Activated naive CD4-positive, alpha-beta T cell treated with anti-CD3 and anti-CD28 coated beads, Interleukin-2, amount 10 ng/mL, durations not matched to agents 7 days and 5 days (primary cell): Measurements from ENCODE around the gene SPCS1.
"Not testable (repeated sequence)": the region's sequence is repeated elsewhere in the genome, so short reads cannot be mapped to it uniquely, and the experiment has no call there.

Source experiments
- CTCF ChIA-PET: fragments of 350-600 bp; sonication (Branson Sonifier 250); formaldehyde crosslinking; loops from one replicate; lab custom pipeline; 2021; ENCODE audit warnings: antibody characterized with exemption; lab: Charles Lee
- DNase-seq: peaks from one replicate; pipeline ENCODE4 v3.0.0-alpha.2; 2020
- H3K27ac Mint-ChIP-seq: one replicate; pipeline ENCODE4 v1.8.0; 2021; ENCODE audit warnings: mild to moderate bottlenecking, moderate library complexity, mixed read lengths
- H3K27me3 Mint-ChIP-seq: one replicate; pipeline ENCODE4 v1.8.0; 2021; ENCODE audit warnings: mild to moderate bottlenecking, mixed read lengths
- H3K36me3 Mint-ChIP-seq: one replicate; pipeline ENCODE4 v1.8.0; 2021; ENCODE audit warnings: mixed read lengths
- H3K4me1 Mint-ChIP-seq: one replicate; pipeline ENCODE4 v1.8.0; 2021; ENCODE audit warnings: mixed read lengths
- H3K4me3 Mint-ChIP-seq: one replicate; pipeline ENCODE4 v1.8.0; 2021; ENCODE audit warnings: mild to moderate bottlenecking, moderate library complexity, mixed read lengths
- H3K9me3 Mint-ChIP-seq: one replicate; pipeline ENCODE4 v1.8.0; 2021; ENCODE audit warnings: mixed read lengths

Gene SPCS1

DNA sequence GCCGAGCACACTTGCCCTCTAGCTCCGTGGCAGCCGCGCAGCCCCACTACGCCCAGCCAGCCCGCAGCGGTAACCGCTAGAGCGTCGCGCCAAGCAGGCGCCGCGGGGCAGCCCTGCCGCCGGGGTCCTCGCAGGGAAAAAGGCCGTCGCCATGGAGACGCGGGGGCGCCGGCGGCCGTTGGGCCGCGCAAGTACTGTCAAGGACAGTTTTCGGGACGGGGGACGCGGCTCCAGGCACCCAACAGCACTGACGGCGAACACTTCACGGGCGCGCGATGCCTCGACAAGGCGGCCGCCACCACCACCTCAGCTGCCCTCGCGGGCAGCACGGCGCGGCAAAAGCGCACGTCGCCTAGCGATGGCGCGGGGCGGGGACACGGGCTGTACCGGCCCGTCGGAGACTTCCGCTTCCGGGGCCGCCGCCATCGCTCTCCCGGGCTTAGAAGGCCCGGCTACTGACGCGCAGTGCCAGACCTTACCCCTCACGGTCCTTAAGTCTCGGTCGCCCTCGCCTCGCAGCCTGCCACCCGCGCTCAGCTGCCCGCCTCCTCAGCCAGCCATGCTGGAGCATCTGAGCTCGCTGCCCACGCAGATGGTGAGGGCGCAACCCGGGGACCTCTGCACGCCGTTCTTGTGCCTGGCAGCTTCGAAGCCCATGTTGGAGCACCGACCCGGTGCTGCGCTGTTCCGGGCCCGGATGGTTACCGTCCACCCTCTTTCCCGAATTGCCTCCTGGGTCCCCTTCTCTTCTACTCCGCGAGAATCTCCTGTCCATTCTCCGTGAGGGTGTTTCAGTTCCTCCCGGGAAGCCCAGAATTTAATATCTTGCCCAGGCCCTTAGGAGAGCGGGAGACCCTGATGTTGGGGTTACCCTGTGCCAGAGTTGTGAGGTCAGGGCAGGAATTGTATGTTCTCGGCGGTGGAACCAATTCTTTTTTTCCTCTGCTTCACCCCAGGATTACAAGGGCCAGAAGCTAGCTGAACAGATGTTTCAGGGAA lies at the start of gene SPCS1, which contains the start of gene GLT8D1:
SPCS1 (plus strand) TSS at position 419 of the 999 bp plus-strand sequence; CDS start at position 560, 141 bp downstream.
GLT8D1 (minus strand) TSS at position 104 of the 999 bp plus-strand sequence. CDS start 5,331 bp downstream, outside the sequence.
- DNase-seq, result peak; percentile 90
- peak within 1 kb of the TSS; percentile 95 for H3K4me3 Mint-ChIP-seq
- H3K27me3 Mint-ChIP-seq, result no peaks in the 10 kb centered on the region
- peaks cover 6% of the 10 kb centered on the region for H3K36me3 Mint-ChIP-seq
- peaks cover 34% of the 10 kb centered on the region for H3K4me1 Mint-ChIP-seq
- H3K9me3 Mint-ChIP-seq, result no peaks in the 10 kb centered on the region
- peak within 1 kb of the TSS; percentile 90 for H3K27ac Mint-ChIP-seq
- CTCF ChIA-PET, result interaction anchor here (1.2 kb wide), 1 partner anchor 14 kb away, joined by 4 read pairs; no protein-coding TSS in a partner anchor

DNA sequence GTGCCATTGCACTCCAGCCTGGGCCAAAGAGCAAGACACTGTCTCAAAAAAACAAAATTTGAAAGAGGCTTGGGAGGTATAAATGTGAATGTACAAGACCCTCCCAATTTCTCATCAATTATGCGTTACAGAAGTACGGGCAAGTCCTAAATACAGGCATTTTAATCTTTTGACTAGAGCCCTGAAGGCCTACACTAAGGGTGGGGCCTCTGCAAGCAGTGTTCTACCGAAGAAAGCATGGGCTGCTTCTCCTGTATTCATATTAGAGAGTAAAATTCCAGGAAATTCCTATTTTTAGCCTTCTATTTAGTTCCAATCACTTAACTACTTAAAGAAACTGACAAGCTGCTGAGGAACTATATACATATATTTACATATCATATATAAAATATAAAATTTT lies 45.9 kb upstream of the SPCS1 start:
- Mint-ChIP-seq H3K27me3 (no peaks in the 10 kb centered on the region), H3K4me3 (no peak overlapping the region), H3K9me3 (no peaks in the 10 kb centered on the region), H3K36me3 (peaks cover 56% of the 10 kb centered on the region), H3K27ac (no peak overlapping the region), H3K4me1 (no peaks in the 10 kb centered on the region)
- no peak for DNase-seq
- CTCF ChIA-PET, result interaction anchor here (0.8 kb wide), 1 partner anchor 124 kb away, joined by 3 read pairs; the partner anchor contains the start of gene UQCC5

DNA sequence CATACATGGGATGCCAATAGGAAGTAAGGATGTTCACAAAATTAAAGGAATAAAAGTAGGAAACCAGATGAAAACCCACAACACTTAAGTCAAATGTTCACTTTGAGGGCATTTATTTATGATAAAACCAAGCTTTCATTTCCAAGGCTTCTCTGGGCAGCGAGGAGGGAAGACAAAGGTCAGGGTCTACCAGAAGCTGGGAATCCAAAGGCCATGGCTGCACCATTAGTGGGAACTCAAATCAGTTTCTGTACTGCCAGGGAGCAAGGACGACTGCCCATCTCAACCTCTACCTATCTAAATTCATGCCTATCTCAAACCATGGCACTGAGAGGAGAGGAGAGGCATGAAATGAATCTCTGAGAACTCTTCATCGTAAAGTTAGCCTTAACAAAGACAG lies 42.8 kb upstream of the SPCS1 start:
- Mint-ChIP-seq H3K9me3 (no peaks in the 10 kb centered on the region), H3K27me3 (no peaks in the 10 kb centered on the region), H3K4me3 (no peak overlapping the region), H3K36me3 (peaks cover 48% of the 10 kb centered on the region), H3K4me1 (no peaks in the 10 kb centered on the region), H3K27ac (no peak overlapping the region)
- CTCF ChIA-PET, result interaction anchor here (0.7 kb wide), 1 partner anchor 37 kb away, joined by 3 read pairs; no protein-coding TSS in a partner anchor
- DNase-seq, result no peak

DNA sequence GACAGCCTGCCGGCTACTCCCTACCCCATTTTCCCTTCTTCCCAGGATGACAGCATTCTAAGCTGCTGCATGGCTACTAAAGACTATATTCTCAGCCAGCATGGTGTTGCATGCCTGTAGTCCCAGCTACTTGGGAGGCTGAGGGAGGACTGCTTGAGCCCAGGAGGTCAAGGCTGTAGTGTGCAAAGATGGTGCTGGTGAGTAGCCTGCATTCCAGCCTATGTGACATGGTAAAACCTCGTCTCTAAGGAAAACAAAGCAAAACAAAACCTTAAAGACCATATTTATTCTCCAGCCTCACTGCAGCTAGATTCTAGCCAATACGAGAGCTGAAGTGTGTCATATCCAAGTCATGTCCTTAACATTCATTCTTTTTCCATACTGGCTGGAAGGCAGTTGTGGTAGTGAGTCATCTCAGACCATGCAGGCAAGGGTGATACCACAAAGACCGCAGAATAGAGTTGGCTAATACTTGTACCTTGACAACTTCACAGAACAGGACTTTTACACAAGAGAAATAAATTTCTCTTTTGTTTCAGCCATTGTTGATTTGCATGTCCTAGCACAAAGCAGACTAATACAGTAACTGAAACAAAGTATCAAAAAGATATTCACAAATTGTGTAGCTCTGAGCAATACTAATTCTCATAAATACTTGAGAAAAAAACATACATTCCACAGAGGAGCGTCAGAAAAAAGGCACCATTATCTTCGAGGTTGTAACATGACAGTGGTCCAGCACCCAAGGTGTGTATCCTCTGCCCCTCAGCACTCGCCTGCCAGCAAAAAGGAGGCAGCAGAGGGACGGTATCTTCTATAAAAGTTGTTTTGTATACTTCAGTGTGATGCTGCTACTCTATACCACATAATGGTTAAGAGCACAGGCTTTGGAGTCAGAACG lies 35.0 kb upstream of the SPCS1 start:
- Mint-ChIP-seq H3K27me3 (no peaks in the 10 kb centered on the region), H3K9me3 (no peaks in the 10 kb centered on the region), H3K4me3 (no peak overlapping the region), H3K36me3 (peaks cover 49% of the 10 kb centered on the region), H3K27ac (peak overlapping the region; percentile 2), H3K4me1 (peaks cover 19% of the 10 kb centered on the region)
- no peak for DNase-seq
- CTCF ChIA-PET, result no interaction called here

DNA sequence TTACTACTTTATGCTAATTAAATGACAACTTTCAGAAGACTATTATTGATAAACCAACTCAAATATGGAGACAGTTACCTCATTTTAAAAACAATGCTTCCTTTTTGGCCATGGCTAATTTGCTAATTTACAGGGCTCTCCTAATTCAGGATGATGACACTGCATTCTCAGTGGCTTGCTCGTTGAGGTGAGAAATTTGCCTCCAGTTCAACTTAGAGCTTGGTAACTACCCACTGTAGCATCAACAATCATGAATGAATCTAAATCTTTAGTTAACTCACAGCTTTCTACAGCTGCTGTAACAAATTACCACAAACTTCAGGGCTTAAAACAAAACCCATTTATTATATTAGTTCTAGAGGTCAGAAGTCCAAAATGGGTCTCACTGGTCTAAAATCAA lies 34.2 kb upstream of the SPCS1 start:
- CTCF ChIA-PET, result no interaction called here
- H3K4me1 Mint-ChIP-seq, result peaks cover 19% of the 10 kb centered on the region
- no peak overlapping the region for H3K27ac Mint-ChIP-seq
- no peak overlapping the region for H3K4me3 Mint-ChIP-seq
- H3K27me3 Mint-ChIP-seq, result no peaks in the 10 kb centered on the region
- no peaks in the 10 kb centered on the region for H3K9me3 Mint-ChIP-seq
- DNase-seq, result no peak
- peaks cover 51% of the 10 kb centered on the region for H3K36me3 Mint-ChIP-seq

DNA sequence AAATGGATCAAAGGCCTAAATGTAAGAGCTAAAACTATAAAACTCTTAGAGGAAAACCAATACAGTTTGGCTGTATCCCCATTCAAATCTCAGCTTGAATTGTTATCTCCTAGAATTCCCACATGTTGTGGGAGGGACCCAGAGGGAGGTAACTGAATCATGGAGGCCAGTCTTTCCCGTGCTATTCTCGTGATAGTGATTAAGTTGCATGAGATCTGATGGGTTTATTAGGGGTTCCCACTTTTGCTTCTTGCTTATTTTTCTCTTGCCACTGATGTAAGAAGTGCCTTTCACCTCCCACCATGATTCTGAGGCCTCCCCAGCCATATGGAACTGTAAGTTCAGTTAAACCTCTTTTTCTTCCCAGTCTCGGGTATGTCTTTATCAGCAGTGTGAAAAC lies 29.7 kb upstream of the SPCS1 start:
- H3K9me3 Mint-ChIP-seq, DNase-seq, H3K27ac Mint-ChIP-seq, CTCF ChIA-PET, H3K4me3 Mint-ChIP-seq, H3K27me3 Mint-ChIP-seq: not testable (repeated sequence)
- Mint-ChIP-seq H3K4me1 (peaks cover 17% of the 10 kb centered on the region), H3K36me3 (peaks cover 60% of the 10 kb centered on the region)

DNA sequence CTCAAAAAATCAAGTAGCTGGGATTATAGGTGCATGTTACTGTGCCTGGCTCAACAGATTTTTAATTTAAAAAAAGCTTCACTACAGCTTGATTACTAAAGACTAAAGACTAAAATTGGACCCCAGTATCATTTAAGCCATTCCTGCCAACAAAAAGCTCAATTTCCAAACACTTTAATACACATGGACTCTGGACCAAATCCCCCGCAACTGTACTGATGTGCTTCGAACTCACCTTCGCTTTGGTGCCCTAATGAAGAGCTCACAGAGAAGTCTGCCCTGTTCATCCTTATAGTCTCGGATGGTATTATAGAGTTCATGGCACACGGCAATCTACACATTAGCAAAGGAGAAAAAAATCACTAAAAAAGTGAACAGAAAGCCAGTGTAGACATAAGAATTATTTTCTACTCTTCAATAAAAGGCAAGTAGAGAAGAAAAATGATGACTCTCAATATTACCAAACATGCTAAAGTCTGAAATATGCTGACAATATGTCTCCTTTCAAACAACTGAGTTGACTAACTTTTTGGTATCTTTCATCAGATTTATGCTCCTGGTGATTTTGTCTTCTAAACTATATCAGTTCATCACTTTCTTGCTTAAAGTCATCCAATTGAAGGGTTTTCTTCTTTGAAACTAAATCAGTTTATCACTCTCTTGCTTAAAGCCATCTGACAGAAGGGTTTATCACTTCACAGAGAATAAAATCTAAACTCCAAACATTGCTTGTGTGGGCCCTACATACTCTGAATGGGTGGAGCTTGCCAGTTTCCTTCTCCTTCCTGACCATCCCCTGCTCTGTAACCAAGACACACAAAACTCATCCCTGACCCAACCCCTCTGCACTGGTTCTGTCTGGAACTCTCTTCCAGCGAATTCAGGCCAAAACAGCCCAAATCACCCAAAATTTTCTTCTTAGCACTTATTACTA lies 27.4 kb upstream of the SPCS1 start:
- Mint-ChIP-seq H3K4me3 (no peak overlapping the region), H3K36me3 (peaks cover 53% of the 10 kb centered on the region), H3K27me3 (no peaks in the 10 kb centered on the region), H3K27ac (no peak overlapping the region), H3K4me1 (peaks cover 25% of the 10 kb centered on the region), H3K9me3 (no peaks in the 10 kb centered on the region)
- CTCF ChIA-PET, result interaction anchor here (0.6 kb wide), 1 partner anchor 66 kb away, joined by 3 read pairs; no protein-coding TSS in a partner anchor
- DNase-seq, result no peak

DNA sequence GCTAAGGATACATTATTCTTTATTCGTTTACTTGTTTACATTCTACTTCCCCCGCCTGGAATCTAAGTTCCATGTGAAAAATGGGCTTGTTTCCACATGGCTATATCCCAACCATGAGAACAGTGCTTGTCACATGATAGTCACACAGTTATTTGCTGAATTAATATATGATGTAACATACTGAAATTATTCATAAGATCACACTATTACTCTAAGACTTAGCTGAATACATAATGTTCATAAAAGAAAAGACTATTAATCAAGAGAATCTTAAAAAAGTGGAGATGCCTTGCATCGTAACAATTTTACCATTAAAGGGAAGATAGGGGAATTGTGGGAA lies 26.7 kb upstream of the SPCS1 start:
- CTCF ChIA-PET, result no interaction called here
- Mint-ChIP-seq H3K9me3 (no peaks in the 10 kb centered on the region), H3K27ac (no peak overlapping the region), H3K4me3 (no peak overlapping the region), H3K4me1 (peaks cover 31% of the 10 kb centered on the region), H3K36me3 (peaks cover 52% of the 10 kb centered on the region), H3K27me3 (no peaks in the 10 kb centered on the region)
- no peak for DNase-seq

DNA sequence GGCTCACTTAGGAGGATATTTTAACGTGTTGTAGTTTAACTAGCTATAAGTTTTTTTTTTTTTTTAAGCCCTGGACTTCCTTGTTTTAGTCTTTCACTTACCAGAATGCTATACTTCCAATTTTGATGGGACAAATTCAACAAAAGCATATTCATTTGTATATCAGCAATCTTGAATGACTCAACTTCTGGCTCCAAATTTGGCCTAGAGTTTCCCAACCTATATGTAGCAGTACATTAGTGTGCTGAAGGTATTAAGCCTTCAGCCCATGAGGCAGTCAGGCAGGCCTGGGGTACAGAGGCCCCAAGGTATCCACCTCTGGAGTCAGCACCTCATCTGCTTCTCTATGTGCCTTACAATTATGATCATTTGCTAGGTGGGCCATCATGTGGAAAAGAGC lies 26.1 kb upstream of the SPCS1 start:
- CTCF ChIA-PET, result no interaction called here
- H3K4me1 Mint-ChIP-seq, result peaks cover 38% of the 10 kb centered on the region
- no peak for DNase-seq
- no peak overlapping the region for H3K27ac Mint-ChIP-seq
- H3K36me3 Mint-ChIP-seq, result peaks cover 57% of the 10 kb centered on the region
- H3K9me3 Mint-ChIP-seq, result no peaks in the 10 kb centered on the region
- no peaks in the 10 kb centered on the region for H3K27me3 Mint-ChIP-seq
- H3K4me3 Mint-ChIP-seq, result no peak overlapping the region

DNA sequence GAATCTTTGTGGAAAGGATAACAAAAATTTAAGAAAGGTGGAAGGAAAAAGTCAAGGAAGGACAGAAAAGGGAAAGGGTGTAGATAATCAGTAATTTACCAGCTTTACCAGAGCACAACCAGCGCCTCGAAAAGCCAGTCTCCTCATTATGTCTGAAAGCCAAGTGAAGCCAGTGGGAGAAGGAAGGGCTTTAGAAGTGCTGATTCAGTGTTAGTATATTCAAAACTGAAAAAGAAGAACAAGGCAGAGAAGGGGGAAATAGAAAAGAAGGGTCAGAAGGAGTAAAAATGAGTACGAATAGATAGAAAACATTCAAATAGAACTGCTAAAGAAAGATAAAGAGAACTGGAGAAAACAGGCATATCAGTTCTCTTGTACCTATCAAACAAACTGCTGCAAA lies 24.3 kb upstream of the SPCS1 start:
- DNase-seq, result no peak
- H3K4me1 Mint-ChIP-seq, result peaks cover 46% of the 10 kb centered on the region
- H3K36me3 Mint-ChIP-seq, result peaks cover 51% of the 10 kb centered on the region
- CTCF ChIA-PET, result no interaction called here
- no peak overlapping the region for H3K27ac Mint-ChIP-seq
- no peak overlapping the region for H3K4me3 Mint-ChIP-seq
- H3K9me3 Mint-ChIP-seq, result no peaks in the 10 kb centered on the region
- H3K27me3 Mint-ChIP-seq, result no peaks in the 10 kb centered on the region

DNA sequence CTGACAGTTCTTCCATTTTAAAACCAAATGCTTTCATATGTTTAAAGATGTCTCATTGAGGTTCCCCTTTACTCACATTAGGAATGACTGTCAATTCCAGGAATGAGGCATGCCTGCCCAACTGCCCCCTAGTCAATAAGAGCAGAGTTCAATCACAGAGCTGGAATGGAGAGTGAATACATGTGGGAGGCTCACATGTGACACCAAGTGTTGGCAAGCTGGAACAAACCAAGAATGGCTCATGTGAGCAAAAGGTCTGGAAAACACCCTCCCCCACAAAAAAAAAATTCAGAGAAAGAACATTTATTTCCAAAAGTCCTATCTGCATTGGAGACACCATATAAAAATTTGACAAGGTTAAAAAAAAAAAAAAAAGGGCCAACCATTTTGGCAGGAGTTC lies 23.9 kb upstream of the SPCS1 start:
- no peak overlapping the region for H3K4me3 Mint-ChIP-seq
- H3K36me3 Mint-ChIP-seq, result peaks cover 51% of the 10 kb centered on the region
- H3K9me3 Mint-ChIP-seq, result no peaks in the 10 kb centered on the region
- no peaks in the 10 kb centered on the region for H3K27me3 Mint-ChIP-seq
- CTCF ChIA-PET, result interaction anchor here (0.7 kb wide), 1 partner anchor 207 kb away, joined by 3 read pairs; no protein-coding TSS in a partner anchor
- no peak overlapping the region for H3K27ac Mint-ChIP-seq
- H3K4me1 Mint-ChIP-seq, result peaks cover 50% of the 10 kb centered on the region
- no peak for DNase-seq

DNA sequence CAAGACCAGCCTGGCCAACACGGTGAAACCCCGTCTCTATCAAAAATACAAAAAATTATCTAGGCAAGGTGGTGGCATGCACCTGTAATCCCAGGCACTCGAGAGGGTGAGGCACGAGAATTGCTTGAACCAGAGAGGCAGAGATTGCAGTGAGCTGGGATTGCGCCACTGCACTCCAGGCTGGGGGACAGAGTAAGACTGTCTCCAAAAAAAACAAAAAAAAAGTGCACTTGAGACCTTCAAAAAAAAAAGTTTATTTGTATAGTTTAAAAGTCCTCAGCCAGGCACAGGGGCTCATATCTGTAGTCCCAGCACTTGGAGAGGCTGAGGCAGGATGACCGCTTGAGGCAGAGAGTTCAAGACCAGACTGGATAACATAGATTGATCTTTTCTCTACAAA lies 22.3 kb upstream of the SPCS1 start:
- DNase-seq, result no peak
- no peaks in the 10 kb centered on the region for H3K27me3 Mint-ChIP-seq
- H3K27ac Mint-ChIP-seq, result no peak overlapping the region
- peaks cover 54% of the 10 kb centered on the region for H3K36me3 Mint-ChIP-seq
- H3K9me3 Mint-ChIP-seq, result no peaks in the 10 kb centered on the region
- H3K4me1 Mint-ChIP-seq, result peaks cover 66% of the 10 kb centered on the region
- CTCF ChIA-PET, result interaction anchor here (1.3 kb wide), 1 partner anchor 211 kb away, joined by 4 read pairs; no protein-coding TSS in a partner anchor
- H3K4me3 Mint-ChIP-seq, result peak overlapping the region; percentile 40

DNA sequence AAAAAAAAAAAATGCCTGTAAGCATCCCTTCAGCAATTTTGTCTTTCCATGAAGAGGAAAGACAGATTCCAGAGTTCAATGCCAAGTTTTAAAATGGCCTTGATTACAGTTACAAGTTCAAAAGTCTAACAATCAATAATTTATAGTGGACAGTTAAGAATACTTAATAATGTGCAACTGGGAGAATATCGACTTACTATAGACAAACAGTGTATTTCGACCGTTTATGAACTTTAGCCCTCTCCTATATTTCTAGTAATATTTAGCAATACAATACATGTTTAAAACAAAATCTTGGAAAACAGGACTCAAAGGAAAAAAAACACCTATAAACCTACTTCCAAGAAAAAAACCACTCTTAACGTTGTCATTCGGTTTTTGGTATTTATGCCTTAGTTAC lies 21.7 kb upstream of the SPCS1 start:
- no peak for DNase-seq
- no peaks in the 10 kb centered on the region for H3K27me3 Mint-ChIP-seq
- H3K36me3 Mint-ChIP-seq, result peaks cover 54% of the 10 kb centered on the region
- CTCF ChIA-PET, result no interaction called here
- H3K9me3 Mint-ChIP-seq, result no peaks in the 10 kb centered on the region
- H3K4me3 Mint-ChIP-seq, result peak overlapping the region; percentile 88
- H3K27ac Mint-ChIP-seq, result peak overlapping the region; percentile 94
- peaks cover 70% of the 10 kb centered on the region for H3K4me1 Mint-ChIP-seq
